ENCODE data around the gene RRP7A. TPM values are rescaled to one million over a fixed set of nuclear protein-coding genes. Genes with fewer than 3 reads are reported as not detected.
"Not testable (repeated sequence)": the region's sequence is repeated elsewhere in the genome, so short reads cannot be mapped to it uniquely, and the experiment has no call there.

RRP7A gene
- total and polyA plus RNA-seq, 12 donors = 20.8 to 35.2 (median 26.1) TPM

DNA sequence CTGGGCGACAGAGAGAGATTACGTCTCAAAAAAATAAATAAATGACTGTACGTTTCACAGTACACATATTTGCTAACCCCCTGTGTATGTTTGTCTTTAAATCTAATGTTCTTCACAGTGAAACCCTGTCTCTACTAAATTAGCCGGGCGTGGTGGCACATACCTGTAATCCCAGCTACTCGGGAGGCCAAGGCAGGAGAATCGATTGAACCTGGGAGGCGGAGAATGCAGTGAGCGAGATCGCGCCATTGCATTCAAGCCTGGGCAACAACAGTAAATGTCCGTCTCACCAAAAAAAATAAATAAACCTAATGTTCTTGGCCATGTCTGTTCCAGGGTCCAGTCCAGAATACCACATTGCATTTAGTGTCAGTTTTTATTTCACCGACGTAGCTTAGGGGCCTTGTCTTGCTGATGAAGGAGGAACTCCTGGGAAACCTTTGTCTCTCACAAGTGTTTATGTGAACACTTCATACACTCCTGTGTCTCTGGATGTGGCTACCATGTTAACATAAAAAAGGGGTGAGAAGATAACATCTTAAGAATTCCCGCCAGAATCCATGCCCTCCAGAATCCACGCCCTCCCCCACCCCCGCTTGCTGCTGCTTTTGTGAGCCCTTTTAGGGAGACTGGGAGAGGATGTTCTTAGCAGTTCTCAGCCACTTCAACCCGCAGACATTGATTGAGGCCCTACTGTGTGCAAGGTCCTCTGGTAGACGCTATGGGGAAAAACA is 29.2 kb upstream of the RRP7A start:
- Histone ChIP-seq H3K4me1 (peaks cover 0 to 11% (median 4%) of the 10 kb centered on the region in 9 donors), H3K27ac (no peak overlapping the region), H3K9me3 (peaks cover 0 to 12% (median 0%) of the 10 kb centered on the region in 11 donors), H3K36me3 (no peaks in the 10 kb centered on the region), H3K4me3 (no peak overlapping the region), H3K27me3 (no peaks in the 10 kb centered on the region)
- DNase-seq (no peak), ATAC-seq (no peak)
- TF ChIP-seq CTCF (IDR thresholded peaks at IDR 0.05) = no peak
- intact Hi-C loops (cut with DNase I) = no loop called here
- WGBS, 2 donors = 80 to 82% methylated on average over 19 of the region's 19 CpGs

GRCh38 chr22:42548126-42548525 is 28.5 kb upstream of the RRP7A start:
- H3K27ac ChIP-seq; H3K4me1 ChIP-seq; H3K36me3 ChIP-seq; H3K27me3 ChIP-seq; ATAC-seq; H3K4me3 ChIP-seq; intact Hi-C loops (cut with DNase I); DNase-seq: not testable (repeated sequence)
- H3K9me3 ChIP-seq = peaks cover 0 to 12% (median 0%) of the 10 kb centered on the region in 11 donors
- WGBS, 2 donors = 41 to 50% methylated on average over 6 of the region's 6 CpGs

DNA sequence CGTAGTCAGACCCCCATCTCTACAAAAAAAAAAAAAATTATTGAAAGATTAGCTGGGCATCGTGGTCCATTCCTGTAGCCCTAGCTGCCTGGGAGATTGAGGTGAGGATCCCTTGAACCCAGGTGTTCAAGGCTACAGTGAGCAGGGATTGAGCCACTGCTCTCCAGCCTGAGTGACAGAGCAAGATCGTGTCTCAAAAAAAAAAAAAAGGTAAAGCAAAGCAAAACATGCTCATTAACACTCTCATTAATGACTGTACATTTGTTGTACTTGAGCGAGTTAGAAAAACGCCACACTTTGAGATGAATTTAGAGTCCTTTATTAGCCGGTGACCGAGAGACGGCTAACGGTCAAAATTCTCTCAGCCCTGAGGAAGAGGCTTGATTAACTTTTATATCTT is 28.0 kb upstream of the RRP7A start:
- WGBS, 2 donors = 58% methylated on average over 9 of the region's 9 CpGs
- Histone ChIP-seq H3K27ac (no peak overlapping the region), H3K36me3 (no peaks in the 10 kb centered on the region), H3K9me3 (peaks cover 0 to 12% (median 0%) of the 10 kb centered on the region in 11 donors), H3K4me3 (no peak overlapping the region), H3K27me3 (no peaks in the 10 kb centered on the region), H3K4me1 (peaks cover 0 to 4% (median 0%) of the 10 kb centered on the region in 9 donors)
- no peak for ATAC-seq
- TF ChIP-seq CTCF (IDR thresholded peaks at IDR 0.05) = no peak
- intact Hi-C loops (cut with DNase I) = no loop called here
- no peak for DNase-seq

- DNase-seq (no peak), ATAC-seq (peak in 4 of 8 donors; percentile 15 to 59 (median 44))
- Histone ChIP-seq H3K36me3 (no peaks in the 10 kb centered on the region), H3K9me3 (no peaks in the 10 kb centered on the region), H3K27me3 (no peaks in the 10 kb centered on the region), H3K27ac (no peak overlapping the region), H3K4me3 (no peak overlapping the region), H3K4me1 (peaks cover 0 to 4% (median 0%) of the 10 kb centered on the region in 9 donors)
- WGBS, 2 donors = 3% methylated on average over 2 of the region's 2 CpGs
- intact Hi-C loops (cut with DNase I) = no loop called here
- no peak for TF ChIP-seq CTCF (IDR thresholded peaks at IDR 0.05)
These were observed 25.1 kb upstream of the RRP7A start for GRCh38 chr22:42544686-42545085.

DNA sequence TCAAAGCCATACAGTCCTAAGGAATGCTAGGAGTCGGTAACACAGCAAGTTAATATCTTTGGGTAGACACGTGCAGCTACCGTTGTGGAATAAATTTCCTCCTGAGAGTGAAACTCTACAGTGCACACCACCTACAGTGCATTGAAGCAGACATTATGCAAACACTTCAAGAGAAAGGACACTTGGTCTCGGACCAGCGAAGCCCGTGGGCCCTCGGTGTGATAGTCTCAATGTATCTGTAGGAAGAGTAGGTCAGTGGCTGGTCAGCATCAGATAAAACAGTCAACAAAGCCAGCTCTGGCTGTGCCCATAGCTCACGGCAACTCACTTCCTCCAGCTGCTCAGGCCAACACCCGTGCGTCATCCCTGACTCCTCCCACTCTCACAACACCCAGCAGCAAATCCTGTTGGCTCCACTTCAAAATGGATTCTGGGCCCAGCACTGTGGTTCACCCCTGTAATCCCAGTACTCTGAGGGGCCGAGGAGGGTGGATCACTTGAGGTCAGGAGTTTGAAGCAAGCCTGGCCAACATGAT is 19.7 kb upstream of the RRP7A start:
- not testable (repeated sequence) for H3K36me3 ChIP-seq
- peak overlapping the region in 7 of 10 donors; percentile 25 to 76 (median 49) for H3K27ac ChIP-seq

DNA sequence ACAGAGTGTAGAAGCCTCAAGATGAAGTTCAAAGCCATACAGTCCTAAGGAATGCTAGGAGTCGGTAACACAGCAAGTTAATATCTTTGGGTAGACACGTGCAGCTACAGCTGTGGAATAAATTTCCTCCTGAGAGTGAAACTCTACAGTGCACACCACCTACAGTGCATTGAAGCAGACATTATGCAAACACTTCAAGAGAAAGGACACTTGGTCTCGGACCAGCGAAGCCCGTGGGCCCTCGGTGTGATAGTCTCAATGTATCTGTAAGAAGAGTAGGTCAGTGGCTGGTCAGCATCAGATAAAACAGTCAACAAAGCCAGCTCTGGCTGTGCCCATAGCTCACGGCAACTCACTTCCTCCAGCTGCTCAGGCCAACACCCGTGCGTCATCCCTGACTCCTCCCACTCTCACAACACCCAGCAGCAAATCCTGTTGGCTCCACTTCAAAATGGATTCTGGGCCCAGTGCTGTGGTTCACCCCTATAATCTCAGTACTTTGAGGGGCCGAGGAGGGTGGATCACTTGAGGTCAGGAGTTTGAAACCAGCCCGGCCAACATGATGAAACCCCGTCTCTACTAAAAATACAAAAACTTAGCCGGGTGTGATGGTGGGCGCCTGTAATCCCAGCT is 17.7 kb upstream of the RRP7A start:
- H3K9me3 ChIP-seq; intact Hi-C loops (cut with DNase I); H3K27me3 ChIP-seq; H3K36me3 ChIP-seq; DNase-seq; H3K4me3 ChIP-seq: not testable (repeated sequence)
- peak overlapping the region in 8 of 10 donors; percentile 30 to 79 (median 68) for H3K27ac ChIP-seq
- 53 to 65% methylated on average over 8 to 11 of the region's 14 CpGs for WGBS, 2 donors
- peaks cover 0 to 22% (median 10%) of the 10 kb centered on the region in 9 donors for H3K4me1 ChIP-seq
- ATAC-seq = peak; percentile 70 to 93 (median 86)

More for the DNA sequence above, 19.7 kb upstream of the RRP7A start:
- DNase-seq; H3K4me3 ChIP-seq; intact Hi-C loops (cut with DNase I); H3K27me3 ChIP-seq; H3K9me3 ChIP-seq: not testable (repeated sequence)
- WGBS, 2 donors = 22 to 34% methylated on average over 7 to 9 of the region's 11 CpGs
- peaks cover 0 to 22% (median 10%) of the 10 kb centered on the region in 9 donors for H3K4me1 ChIP-seq
- peak in 7 of 8 donors; percentile 74 to 92 (median 83) for ATAC-seq

DNA sequence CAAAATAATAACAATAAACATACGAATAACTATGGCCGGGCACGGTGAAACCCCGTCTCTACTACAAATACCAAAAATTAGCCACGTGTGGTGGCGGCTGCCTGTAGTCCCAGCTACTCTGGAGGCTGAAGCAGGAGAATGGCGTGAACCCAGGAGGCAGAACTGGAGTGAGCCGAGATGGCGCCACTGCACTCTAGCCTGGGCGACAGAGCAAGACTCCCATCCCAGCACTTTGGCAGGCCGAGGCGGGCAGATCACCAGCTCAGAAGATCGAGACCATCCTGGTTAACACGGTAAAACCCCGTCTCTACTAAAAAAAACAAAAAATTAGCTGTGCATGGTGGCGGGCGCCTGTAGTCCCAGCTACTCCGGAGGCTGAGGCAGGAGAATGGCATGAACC is 17.0 kb upstream of the RRP7A start:
- DNase-seq; intact Hi-C loops (cut with DNase I); H3K9me3 ChIP-seq; H3K36me3 ChIP-seq; ATAC-seq; H3K27me3 ChIP-seq; H3K4me3 ChIP-seq: not testable (repeated sequence)
- 96 to 97% methylated on average over 18 of the region's 18 CpGs for WGBS, 2 donors
- Histone ChIP-seq H3K27ac (peak overlapping the region in 8 of 10 donors; percentile 9 to 78 (median 39)), H3K4me1 (peaks cover 0 to 22% (median 10%) of the 10 kb centered on the region in 9 donors)

All from heart right ventricle (tissue), 16 donors.